RWPE1 (cell line): ENCODE data around the gene LRRC9.
"Not testable (repeated sequence)": the region's sequence is repeated elsewhere in the genome, so short reads cannot be mapped to it uniquely, and the experiment has no call there.

Experiments used
- CTCF ChIA-PET: fragments of 350-600 bp; sonication (Branson Sonifier 250); formaldehyde crosslinking; extraction: SDS; loops from one replicate; lab custom pipeline; 2021; lab: Yijun Ruan, JAX
- POLR2A ChIA-PET: fragments of 400-600 bp; formaldehyde crosslinking; extraction: SDS; loops from one replicate; lab custom pipeline; 2020; ENCODE audit warnings: antibody characterized with exemption; ENCODE audit not compliant: low non-redundant PET; lab: Yijun Ruan, JAX
- DNase-seq: peaks from one replicate; pipeline ENCODE4 v3.0.0; 2012; ENCODE audit warnings: low spot score
- H3K27ac ChIP-seq: fragments of 450-650 bp; 2 replicates; pipeline ENCODE4 v1.5.1; 2017
- TF ChIP-seq, protein P1 (sequence below): fragments of 450-650 bp; conservative IDR thresholded peaks from 2 replicates; pipeline ENCODE4 v1.5.1; 2017; ENCODE audit warnings: low read depth, mild to moderate bottlenecking

Gene LRRC9

DNA sequence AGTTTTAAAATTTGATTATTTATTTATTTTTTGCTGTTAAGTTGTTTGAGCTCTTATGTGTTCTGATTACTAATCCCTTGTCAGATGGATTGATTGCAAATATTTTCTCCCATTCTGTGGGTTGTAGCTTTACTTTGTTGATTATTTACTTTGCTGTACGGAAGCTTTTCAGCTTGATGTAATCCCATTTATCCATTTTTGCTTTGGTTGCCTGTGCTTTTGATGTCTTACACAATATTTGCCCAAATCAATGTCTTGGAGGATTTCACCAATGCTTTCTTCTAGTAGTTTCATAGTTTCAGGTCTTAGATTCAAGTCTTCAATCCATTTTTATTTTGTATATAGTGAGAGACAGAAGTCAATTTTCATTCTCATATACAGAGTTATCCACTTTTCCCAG lies 115.2 kb downstream of the LRRC9 start:
- ChIA-PET POLR2A (no interaction called here), CTCF (interaction anchor here (0.7 kb wide), 1 partner anchor 321 kb away, joined by 3 read pairs; no protein-coding TSS in a partner anchor)

DNA sequence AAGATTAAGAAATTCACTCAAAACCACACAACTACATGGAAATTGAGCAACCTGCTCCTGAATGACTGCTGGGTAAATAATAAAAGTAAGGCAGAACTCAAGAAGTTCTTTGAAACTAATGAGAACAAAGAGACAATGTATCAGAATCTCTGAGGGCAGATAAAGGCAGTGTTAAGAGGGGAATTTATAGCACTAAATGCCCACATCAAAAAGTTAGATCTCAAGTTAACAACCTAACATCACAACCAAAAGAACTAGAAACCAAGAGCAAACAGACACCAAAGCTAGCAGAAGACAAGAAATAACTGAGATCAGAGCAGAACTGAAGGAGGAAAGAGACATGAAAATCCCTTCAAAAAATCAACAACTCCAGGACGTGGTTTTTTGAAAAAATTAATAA lies 128.0 kb downstream of the LRRC9 start:
- DNase-seq, CTCF ChIA-PET, POLR2A ChIA-PET, H3K27ac ChIP-seq: not testable (repeated sequence)

More for the DNA sequence above, 115.2 kb downstream of the LRRC9 start:
- no peak for DNase-seq
- TF ChIP-seq, protein P1, sequence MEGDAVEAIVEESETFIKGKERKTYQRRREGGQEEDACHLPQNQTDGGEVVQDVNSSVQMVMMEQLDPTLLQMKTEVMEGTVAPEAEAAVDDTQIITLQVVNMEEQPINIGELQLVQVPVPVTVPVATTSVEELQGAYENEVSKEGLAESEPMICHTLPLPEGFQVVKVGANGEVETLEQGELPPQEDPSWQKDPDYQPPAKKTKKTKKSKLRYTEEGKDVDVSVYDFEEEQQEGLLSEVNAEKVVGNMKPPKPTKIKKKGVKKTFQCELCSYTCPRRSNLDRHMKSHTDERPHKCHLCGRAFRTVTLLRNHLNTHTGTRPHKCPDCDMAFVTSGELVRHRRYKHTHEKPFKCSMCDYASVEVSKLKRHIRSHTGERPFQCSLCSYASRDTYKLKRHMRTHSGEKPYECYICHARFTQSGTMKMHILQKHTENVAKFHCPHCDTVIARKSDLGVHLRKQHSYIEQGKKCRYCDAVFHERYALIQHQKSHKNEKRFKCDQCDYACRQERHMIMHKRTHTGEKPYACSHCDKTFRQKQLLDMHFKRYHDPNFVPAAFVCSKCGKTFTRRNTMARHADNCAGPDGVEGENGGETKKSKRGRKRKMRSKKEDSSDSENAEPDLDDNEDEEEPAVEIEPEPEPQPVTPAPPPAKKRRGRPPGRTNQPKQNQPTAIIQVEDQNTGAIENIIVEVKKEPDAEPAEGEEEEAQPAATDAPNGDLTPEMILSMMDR: no peak
- H3K27ac ChIP-seq: no peak overlapping the region

DNA sequence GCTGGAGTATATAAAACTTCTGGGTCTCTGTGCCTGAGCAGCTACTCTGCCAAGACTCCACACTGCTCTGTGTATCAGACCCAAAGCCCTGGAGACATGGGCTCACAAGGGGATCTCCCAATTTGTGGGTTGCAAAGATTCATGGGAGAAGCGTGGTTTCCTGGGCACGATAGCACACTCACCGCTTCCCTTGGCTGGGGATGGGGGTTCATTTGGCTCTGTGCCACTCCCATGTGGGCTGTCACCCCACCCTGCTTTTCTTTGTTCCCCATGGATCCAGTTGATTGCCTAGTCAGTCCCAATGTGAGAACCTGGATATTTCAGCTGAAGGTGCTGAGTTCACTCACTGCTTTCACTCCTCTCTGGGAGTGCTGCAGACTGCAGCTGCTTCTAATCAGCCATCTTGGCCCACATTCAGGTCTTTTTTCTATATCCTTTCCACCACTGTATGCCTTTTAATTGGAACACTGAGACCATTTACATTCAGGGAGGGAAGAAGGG lies 131.8 kb downstream of the LRRC9 start:
- ChIA-PET POLR2A (no interaction called here), CTCF (no interaction called here)
- H3K27ac ChIP-seq: no peak overlapping the region
- no peak for DNase-seq
- TF ChIP-seq, protein P1: no peak

DNA sequence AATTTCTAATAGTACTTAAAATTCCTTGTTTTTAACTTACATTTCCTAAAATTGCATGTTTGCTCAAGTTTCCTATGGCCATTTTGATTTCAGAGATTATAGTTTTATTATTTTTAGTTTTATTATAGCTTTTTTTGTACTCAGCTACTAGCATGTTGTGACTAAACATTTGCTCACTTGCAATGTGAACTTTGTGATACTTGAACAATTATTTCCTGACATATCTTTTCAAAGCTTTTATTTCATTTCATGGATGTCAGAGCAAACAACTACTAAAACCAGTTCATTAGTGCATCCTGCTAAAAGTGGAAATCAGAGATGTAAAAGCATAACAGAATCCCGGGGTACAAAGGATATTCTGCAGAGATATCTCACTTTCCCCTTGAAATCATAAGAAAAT lies 138.1 kb downstream of the LRRC9 start:
- ChIA-PET CTCF (interaction anchor here (0.6 to 0.9 kb wide), 3 partner anchors 108 to 127 kb away, joined by 3 to 4 read pairs (median 3); no protein-coding TSS in a partner anchor), POLR2A (no interaction called here)
- DNase-seq: no peak
- H3K27ac ChIP-seq: no peak overlapping the region
- TF ChIP-seq, protein P1: no peak

DNA sequence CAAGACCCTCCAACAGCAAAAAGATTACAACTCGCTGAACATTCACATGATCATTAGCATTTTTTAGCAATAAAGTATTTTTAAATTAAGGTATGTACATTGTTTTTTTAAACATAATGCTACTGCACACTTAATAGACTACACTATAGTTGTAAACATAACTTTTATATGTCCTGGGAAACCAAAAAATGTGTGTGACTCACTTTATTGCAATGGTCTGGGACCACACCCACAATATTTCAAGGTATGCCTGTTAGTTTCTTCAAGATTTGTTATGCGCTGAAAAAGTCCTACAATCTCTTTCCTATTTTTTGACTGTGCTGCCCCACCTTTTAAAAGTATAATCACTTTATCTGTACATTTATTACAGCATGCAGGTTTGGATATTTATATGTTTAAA lies 141.4 kb downstream of the LRRC9 start:
- TF ChIP-seq, protein P1: no peak
- H3K27ac ChIP-seq: no peak overlapping the region
- POLR2A ChIA-PET: no interaction called here
- DNase-seq: peak; percentile 9
- CTCF ChIA-PET: interaction anchor here (0.5 kb wide), 1 partner anchor 40 kb away, joined by 4 read pairs; no protein-coding TSS in a partner anchor

DNA sequence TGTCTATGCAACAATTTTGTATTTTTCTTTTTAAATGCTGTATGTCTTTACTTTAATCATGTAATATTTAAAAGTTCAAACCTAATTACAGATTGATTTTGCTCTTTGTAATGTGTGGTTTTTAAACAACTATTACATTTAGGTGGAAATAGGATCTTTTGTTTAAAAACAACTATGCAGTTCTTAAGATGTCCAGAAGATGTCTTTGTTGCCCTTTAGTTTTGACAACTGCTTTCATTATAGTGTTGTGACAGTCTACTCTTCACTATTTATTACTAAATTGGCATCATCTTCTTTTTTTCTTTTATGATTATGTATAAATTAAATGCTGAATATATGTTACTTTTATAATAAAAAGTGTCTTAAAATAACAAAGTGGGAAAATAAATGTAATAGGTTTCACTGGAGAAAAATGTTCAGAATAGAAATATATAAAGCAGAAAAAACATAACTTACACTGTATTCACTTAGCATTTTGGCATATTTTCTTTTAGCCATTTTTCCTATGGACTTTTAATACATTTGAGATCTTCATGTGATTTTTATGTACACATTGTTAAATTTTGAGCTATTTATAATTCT lies 144.6 kb downstream of the LRRC9 start:
- ChIA-PET CTCF (interaction anchor here (0.5 to 1.4 kb wide), 3 partner anchors 99 to 1964 kb away, joined by 3 read pairs; no protein-coding TSS in a partner anchor), POLR2A (no interaction called here)
- no peak overlapping the region for H3K27ac ChIP-seq
- TF ChIP-seq, protein P1: peak; percentile 73
- peak; percentile 20 for DNase-seq

DNA sequence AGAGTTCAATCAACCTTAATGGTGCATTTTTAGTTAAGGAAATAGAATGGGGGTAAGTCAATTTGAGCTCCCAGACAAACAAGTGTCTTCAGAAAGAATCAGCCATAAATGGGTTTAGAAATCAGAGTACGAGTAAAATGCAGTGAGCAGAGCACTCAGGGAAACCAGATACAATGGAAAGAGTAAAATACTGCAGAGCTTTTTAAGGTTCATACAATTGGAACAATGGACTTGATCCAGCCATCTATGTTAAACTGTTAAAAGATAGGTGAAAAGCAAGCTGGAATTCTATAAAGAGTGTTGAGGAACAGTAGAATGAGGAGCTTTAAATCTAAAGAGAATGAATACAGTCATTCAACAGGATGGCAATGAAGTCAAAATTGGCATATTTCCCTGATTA lies 147.9 kb downstream of the LRRC9 start:
- POLR2A ChIA-PET: no interaction called here
- TF ChIP-seq, protein P1: no peak
- CTCF ChIA-PET: interaction anchor here (0.8 kb wide), 1 partner anchor 502 kb away, joined by 4 read pairs; no protein-coding TSS in a partner anchor
- H3K27ac ChIP-seq: no peak overlapping the region
- no peak for DNase-seq
